Measurements from ENCODE around the gene ANKRD18A.

- TF ChIP-seq CTCF (conservative IDR thresholded peaks at IDR 0.05 in 1 of 2, IDR thresholded peaks at IDR 0.05 in 1 of 2; ENCODE audit: low read depth in 1 of 2, low read length in 2 of 2) (no peak), EZH2 (IDR thresholded peaks at IDR 0.05; ENCODE audit: low read length, missing control alignments) (no peak)
Measured at GRCh38 chr9:38634315-38634714, 13.9 kb upstream of the ANKRD18A start.
